Right lobe of liver (tissue), 6 donors: Measurements from ENCODE around the gene WDPCP. TPM values are rescaled to one million over a fixed set of nuclear protein-coding genes. Genes with fewer than 3 reads are reported as not detected.

Experiments
- ATAC-seq, 4 donors: fragments of 200-7000 bp; cut with Tn5 transposase; one replicate each; pipeline ENCODE4 v1.9.1; 2020; ENCODE audit warnings: mild to moderate bottlenecking in 4 of 4, moderate library complexity in 4 of 4
- DNase-seq, 3 donors: peaks; one replicate each; pipeline ENCODE4 v3.0.0-alpha.2; 2020
- H3K27ac ChIP-seq, 3 donors: fragments of 200-600 bp; one replicate each; pipeline ENCODE4 v1.8.0; 2022
- H3K27me3 ChIP-seq, 2 donors: fragments of 200-600 bp; one replicate each; pipeline ENCODE4 v1.8.0; 2022
- H3K36me3 ChIP-seq, 4 donors: fragments of 200-600 bp; sonication (generic) in 1 of 4; one replicate each; pipeline versions ENCODE4 v1.5.1 to v1.8.0; 2017 to 2022; ENCODE audit warnings: control low read depth in 1 of 4
- H3K4me1 ChIP-seq, 4 donors: fragments of 200-600 bp; sonication (generic) in 1 of 4; one replicate each; pipeline versions ENCODE4 v1.5.1 to v1.8.0; 2017 to 2022; ENCODE audit warnings: control low read depth in 1 of 4
- H3K4me3 ChIP-seq, 3 donors: fragments of 200-600 bp; one replicate each; pipeline ENCODE4 v1.8.0; 2022
- H3K9me3 ChIP-seq, 4 donors: fragments of 200-600 bp; sonication (generic) in 1 of 4; one replicate each; pipeline versions ENCODE4 v1.5.1 to v1.8.0; 2017 to 2022; ENCODE audit warnings: control low read depth in 1 of 4
- POLR2A ChIP-seq: fragments of 450-650 bp; IDR thresholded peaks from one replicate; pipeline ENCODE4 v1.6.1; 2017; ENCODE audit warnings: antibody characterized with exemption, mild to moderate bottlenecking
- WGBS: methylation state at CpG from one replicate; pipeline ENCODE4 v1.1.6; 2018; ENCODE audit warnings: low coverage, low lambda C conversion rate; ENCODE audit not compliant: insufficient coverage; ENCODE audit errors: missing lambda C conversion rate; 5-methylcytosine and 5-hydroxymethylcytosine counted together
- intact Hi-C, 2 donors: fragments of 100-400 bp; cut with DNase I; formaldehyde crosslinking; loops; one replicate each; pipeline versions ENCODE4 v1.11.2 to v1.14.1; 2022
- total RNA-seq, 6 experiments: library from RNA; depleted of rRNA in 2 of 6; stranded (reverse); fragments of >200 nt in 2 of 6; fragmentation: NEBNext Ultra II Directional in 3 of 6; extraction: Animal tissue kit (Norgen Biotek cat#: 25700) in 3 of 6; gene quantifications; one replicate each; pipeline versions ENCODE4 v1.1.0 to v1.2.4, GENCODE V29; 2016 to 2023
- TF ChIP-seq, protein P1 (sequence below), 4 donors: fragments of 200-600 bp in 3 of 4; fragments of 450-650 bp in 1 of 4; IDR thresholded peaks; one replicate each; pipeline versions ENCODE4 v1.5.1 to v1.8.0; 2016 to 2022; ENCODE audit warnings: antibody characterized with exemption in 4 of 4, mild to moderate bottlenecking in 2 of 4
- donor health status: DM: no; HTN: yes; CAD: no.
- donor health status: DM: no; HTN: no; CAD: no.
- donor health status: DM: no; HTN: no; CAD: no.
- donor health status: DM: no; HTN: yes; CAD: no.
- donor health status: DM: no; HTN: yes; CAD: no.

The WDPCP gene
- total RNA-seq, 6 experiments from 2014 or later: 2.7 to 4.4 (median 3.0) TPM

DNA sequence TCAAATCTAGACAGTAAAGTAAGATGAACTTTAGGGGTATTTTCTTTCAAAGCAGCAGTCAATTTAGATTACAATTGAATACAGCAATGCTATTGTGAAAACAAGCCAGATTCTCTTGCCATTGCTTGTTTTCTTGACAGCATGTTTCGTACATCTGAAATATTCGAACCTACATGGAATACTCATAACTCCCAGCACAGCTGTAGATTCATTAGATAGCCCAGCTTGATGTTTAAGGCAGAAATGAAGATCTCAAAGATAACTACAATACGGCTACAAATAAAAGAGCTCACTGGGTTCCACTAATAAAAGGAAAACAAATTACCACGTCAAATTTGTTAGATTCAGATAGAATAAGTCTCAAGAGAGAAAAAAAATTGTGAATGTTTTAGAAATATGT is 208.8 kb downstream of the WDPCP start:
- Histone ChIP-seq H3K36me3 (no peaks in the 10 kb centered on the region), H3K4me3 (no peak overlapping the region), H3K9me3 (no peaks in the 10 kb centered on the region), H3K4me1 (no peaks in the 10 kb centered on the region), H3K27ac (no peak overlapping the region), H3K27me3 (no peaks in the 10 kb centered on the region)
- TF ChIP-seq POLR2A: no peak
- TF ChIP-seq, protein P1, sequence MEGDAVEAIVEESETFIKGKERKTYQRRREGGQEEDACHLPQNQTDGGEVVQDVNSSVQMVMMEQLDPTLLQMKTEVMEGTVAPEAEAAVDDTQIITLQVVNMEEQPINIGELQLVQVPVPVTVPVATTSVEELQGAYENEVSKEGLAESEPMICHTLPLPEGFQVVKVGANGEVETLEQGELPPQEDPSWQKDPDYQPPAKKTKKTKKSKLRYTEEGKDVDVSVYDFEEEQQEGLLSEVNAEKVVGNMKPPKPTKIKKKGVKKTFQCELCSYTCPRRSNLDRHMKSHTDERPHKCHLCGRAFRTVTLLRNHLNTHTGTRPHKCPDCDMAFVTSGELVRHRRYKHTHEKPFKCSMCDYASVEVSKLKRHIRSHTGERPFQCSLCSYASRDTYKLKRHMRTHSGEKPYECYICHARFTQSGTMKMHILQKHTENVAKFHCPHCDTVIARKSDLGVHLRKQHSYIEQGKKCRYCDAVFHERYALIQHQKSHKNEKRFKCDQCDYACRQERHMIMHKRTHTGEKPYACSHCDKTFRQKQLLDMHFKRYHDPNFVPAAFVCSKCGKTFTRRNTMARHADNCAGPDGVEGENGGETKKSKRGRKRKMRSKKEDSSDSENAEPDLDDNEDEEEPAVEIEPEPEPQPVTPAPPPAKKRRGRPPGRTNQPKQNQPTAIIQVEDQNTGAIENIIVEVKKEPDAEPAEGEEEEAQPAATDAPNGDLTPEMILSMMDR (IDR thresholded peaks at IDR 0.05): no peak
- intact Hi-C loops: no loop called here
- WGBS: 98% methylated on average over 4 of the region's 4 CpGs
- DNase-seq: no peak
- no peak for ATAC-seq

DNA sequence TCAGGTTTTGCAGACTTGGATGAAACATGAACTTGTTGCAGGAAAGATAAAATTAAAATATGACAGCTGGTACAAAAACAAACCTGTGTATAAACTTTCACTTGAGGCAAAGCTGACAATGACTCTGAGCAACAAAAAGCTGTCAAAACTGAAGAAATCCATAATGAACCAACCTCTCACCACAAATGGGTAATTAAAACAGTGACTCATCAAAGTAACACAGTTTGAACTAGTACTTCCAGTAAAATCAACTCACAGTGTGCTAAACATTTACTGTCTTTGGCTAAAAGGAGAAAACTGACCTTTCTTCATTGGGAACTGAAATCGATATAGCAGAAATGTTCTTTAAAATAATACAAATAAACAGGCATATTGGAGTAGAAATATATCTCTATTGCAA is 209.7 kb downstream of the WDPCP start:
- no peak overlapping the region for H3K4me3 ChIP-seq
- H3K27ac ChIP-seq: no peak overlapping the region
- H3K36me3 ChIP-seq: no peaks in the 10 kb centered on the region
- WGBS: 91% methylated on average over 1 of the region's 1 CpG
- no peak for DNase-seq
- TF ChIP-seq, protein P1 (IDR thresholded peaks at IDR 0.05): no peak
- no peak for TF ChIP-seq POLR2A
- H3K9me3 ChIP-seq: no peaks in the 10 kb centered on the region
- intact Hi-C loops: no loop called here
- ATAC-seq: no peak
- H3K27me3 ChIP-seq: no peaks in the 10 kb centered on the region
- H3K4me1 ChIP-seq: no peaks in the 10 kb centered on the region

DNA sequence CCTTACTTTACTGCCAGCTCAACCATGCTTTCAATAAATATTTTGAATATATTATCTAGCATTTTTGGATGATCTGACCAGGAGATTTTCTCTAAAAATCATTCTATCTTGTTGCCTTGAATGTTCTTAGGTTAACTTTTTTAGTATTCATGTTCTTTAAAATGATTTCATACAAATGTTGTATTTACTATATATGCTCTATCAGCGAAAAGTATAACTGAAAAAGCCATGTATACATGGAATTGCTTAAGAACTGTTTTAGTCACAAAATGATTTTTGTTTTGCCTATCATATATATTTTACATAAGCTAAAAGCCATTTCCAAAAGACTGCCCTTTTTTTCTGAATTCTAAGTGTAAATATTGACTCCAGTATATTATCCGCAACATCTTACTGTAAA is 213.9 kb downstream of the WDPCP start:
- Histone ChIP-seq H3K36me3 (no peaks in the 10 kb centered on the region), H3K4me3 (no peak overlapping the region), H3K4me1 (no peaks in the 10 kb centered on the region), H3K27me3 (no peaks in the 10 kb centered on the region), H3K9me3 (no peaks in the 10 kb centered on the region), H3K27ac (no peak overlapping the region)
- intact Hi-C loops: no loop called here
- TF ChIP-seq POLR2A: no peak
- TF ChIP-seq, protein P1 (IDR thresholded peaks at IDR 0.05): no peak
- 97% methylated on average over 2 of the region's 2 CpGs for WGBS
- no peak for ATAC-seq
- DNase-seq: no peak

DNA sequence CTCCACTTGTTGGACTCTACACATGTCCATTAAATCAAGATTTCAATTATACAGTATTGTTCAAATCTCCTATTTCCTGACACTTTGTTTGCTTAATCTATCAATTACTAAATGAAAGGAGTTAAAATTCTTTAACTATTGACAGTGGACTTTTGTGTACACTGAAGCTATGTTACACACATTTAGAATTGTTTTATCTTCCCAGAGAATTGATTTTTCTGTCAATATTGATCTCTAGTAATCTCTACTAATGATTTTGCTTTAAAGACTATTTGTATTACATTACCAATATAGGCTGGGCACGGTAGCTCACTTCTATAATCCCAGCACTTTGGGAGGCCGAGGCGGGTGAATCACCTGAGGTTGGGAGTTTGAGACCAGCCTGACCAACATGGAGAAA is 215.7 kb downstream of the WDPCP start:
- no peaks in the 10 kb centered on the region for H3K9me3 ChIP-seq
- H3K36me3 ChIP-seq: no peaks in the 10 kb centered on the region
- H3K27ac ChIP-seq: no peak overlapping the region
- no peaks in the 10 kb centered on the region for H3K4me1 ChIP-seq
- intact Hi-C loops: no loop called here
- no peak overlapping the region for H3K4me3 ChIP-seq
- no peak for ATAC-seq
- TF ChIP-seq, protein P1 (IDR thresholded peaks at IDR 0.05): no peak
- TF ChIP-seq POLR2A: no peak
- DNase-seq: no peak
- 83% methylated on average over 2 of the region's 3 CpGs for WGBS
- H3K27me3 ChIP-seq: no peaks in the 10 kb centered on the region

DNA sequence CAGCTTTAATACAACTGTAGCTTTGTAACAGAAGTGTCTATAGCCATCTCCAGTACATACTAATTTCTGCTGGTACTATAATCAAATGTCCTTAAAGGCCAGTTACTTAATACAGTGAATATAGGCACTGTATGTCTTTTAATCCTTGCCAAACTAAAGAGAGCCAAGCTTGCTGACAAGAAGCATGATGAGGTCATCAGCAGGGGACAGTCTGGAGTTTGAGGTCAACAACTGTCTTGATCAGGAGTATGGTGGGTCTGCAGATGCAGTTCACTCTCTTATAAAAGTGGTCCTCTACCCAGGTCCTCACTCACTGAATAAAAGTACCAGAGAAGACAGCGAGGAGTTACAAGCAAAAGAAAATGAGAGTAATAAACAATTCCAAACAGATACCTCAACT is 219.1 kb downstream of the WDPCP start:
- no peak for ATAC-seq
- H3K4me1 ChIP-seq: no peaks in the 10 kb centered on the region
- TF ChIP-seq, protein P1 (IDR thresholded peaks at IDR 0.05): no peak
- no peak for TF ChIP-seq POLR2A
- no peaks in the 10 kb centered on the region for H3K27me3 ChIP-seq
- H3K36me3 ChIP-seq: no peaks in the 10 kb centered on the region
- 92% methylated on average over 1 of the region's 1 CpG for WGBS
- no peak overlapping the region for H3K27ac ChIP-seq
- H3K4me3 ChIP-seq: no peak overlapping the region
- DNase-seq: no peak
- intact Hi-C loops: no loop called here
- no peaks in the 10 kb centered on the region for H3K9me3 ChIP-seq
